HG03460 (cell line): ENCODE results near the gene MCCD1.
"Not testable (repeated sequence)": the region's sequence is repeated elsewhere in the genome, so short reads cannot be mapped to it uniquely, and the experiment has no call there.

Source experiments
- ATAC-seq: cut with Tn5 transposase; IDR thresholded peaks from one replicate; pipeline ENCODE4 v1.9.1; 2021; ENCODE audit not compliant: unreplicated experiment

The MCCD1 gene

DNA sequence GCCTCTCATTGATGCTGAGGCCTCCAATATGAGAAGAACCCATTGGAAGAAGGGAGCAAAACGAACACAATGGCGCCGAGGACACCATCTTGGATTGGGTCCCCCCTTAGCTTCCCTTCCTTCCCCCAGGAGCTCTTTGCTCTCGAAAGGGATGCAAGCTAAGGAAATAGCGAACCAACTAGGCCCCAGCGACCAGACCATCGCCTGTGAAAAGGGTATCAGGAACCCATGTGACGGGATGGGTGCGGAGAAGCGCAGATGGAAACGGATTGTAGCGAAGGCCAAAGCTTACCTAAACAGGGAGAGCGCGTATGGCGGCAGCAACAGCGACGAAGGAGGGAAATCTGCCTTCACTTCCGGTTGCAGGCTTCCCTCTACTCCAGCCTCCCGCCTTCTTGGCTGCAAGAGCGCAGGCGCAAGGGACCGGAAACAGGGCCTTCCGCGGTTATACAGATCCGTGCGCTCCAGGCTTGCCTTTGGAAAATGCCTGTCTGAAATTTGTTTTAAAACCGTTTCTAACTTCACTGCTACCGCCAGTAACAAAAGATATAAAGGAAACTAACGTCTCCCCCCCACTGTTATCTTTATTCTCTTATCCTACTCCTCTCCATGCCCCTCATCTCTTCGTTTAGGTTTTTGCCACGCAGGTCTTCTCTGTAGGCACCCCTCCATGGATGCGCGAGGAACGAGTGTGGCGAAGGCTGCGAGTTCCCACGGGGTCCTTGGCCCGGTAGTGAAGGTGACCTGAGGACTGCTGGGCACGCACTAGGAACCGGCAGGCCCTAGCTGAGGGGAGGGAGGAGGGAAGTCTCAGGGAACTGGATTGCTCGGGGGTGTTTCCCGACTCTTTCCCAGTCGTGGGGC, 13.1 kb downstream of the MCCD1 start, which contains the start of gene DDX39B:
DDX39B (minus strand) TSS at position 346 of the 864 bp plus-strand sequence. CDS start 1,471 bp downstream, outside the sequence.
- ATAC-seq = peak; percentile 63

- ATAC-seq = no peak
Observed at GRCh38 chr6:31543639-31544038, 14.9 kb downstream of the MCCD1 start.

GRCh38 chr6:31544676-31545075, 15.9 kb downstream of the MCCD1 start:
- no peak for ATAC-seq

GRCh38 chr6:31545291-31545690, 16.5 kb downstream of the MCCD1 start:
- no peak for ATAC-seq

DNA sequence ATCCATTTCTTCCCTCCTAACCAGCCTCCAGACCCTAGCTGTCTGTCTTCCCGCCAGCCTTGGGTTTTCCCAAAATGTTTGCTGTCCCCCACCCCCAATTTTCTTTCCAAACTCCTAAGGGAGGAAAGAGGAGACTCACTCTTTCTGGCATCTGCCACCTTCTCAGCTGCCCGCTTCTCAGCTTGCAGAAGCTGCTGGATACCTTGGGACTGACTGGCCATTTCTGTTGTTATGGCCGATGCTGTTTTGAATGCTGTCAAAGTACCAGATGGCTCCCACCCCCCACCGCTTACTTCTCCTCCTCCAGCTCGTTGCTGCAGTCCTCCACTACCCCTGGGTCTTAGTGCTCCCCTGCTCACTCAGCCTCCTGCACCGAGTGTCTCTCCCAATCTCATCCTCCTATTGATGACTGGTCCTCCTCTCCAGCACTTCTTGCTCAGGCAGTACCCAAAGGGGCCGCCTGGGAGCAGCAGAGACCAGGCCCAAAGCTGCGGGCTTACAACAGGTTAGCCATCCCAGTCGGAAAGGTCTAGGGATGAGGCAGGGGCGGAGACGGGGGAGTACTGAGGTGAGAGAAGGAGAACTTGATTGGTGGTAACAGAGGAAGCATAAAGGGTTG, 17.7 kb downstream of the MCCD1 start, which contains the start of gene ATP6V1G2:
ATP6V1G2 (minus strand) TSS at position 270 of the 619 bp plus-strand sequence; CDS start at position 221, 49 bp downstream.
- peak; percentile 46 for ATAC-seq

DNA sequence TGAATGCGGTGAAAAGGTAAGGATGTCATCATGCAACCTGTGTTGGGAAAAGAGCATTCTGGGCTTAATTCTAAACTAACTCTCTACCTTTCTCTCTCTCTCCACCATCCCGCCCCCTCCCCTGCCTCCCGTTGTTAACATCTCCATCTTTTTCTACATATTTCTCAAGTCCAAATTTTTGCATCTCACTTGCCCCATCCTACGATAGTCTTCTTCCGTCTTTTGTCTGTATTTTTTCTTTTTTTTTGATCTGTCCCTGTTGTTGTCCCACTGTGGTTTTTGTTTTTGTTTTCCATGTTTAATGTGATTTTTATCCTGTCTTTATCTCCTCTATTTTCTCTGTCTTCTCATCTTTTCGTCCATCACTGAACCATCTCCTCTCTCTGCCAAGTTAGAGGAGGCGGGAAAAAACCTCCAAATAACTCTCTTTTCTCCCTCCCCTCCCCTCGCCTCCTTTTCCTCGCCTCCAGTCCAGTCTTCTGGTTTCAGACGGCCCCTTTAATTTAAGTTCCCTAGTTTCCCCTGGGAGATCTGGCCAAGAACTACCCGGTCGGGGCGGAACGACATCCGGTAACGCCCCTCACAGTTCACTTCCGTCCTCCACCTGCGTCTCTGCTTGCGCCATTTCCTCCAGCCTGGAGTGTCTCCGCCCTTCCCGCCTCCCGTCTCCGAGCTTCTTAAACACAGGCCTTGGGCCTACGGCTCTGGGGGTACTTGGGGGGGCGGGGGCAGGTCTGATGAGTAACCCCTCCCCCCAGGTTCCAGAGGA, 18.4 kb downstream of the MCCD1 start, which contains the start of gene NFKBIL1:
NFKBIL1 (plus strand) TSS at position 651 of the 769 bp plus-strand sequence; CDS start at position 738, 87 bp downstream.
- peak; percentile 73 for ATAC-seq

GRCh38 chr6:31547727-31548543, 19.2 kb downstream of the MCCD1 start:
- no peak for ATAC-seq

DNA sequence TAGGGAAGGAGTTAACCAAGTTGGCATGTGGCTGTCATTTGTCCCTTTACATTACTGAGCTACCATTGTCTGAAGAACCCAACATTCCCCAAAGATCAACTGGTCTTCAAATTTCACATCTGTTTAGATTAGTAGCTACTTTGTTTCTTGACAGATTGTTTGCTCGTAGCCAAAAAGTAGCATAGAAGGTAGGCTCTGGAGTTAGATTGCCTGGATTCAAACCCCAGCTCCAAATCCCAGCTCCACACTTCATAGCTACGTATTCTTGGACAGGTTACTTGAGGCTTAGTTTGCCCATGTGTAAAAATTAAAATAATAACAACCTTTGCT, 19.7 kb downstream of the MCCD1 start:
- ATAC-seq = no peak

- ATAC-seq = not testable (repeated sequence)
Observed at GRCh38 chr6:31551371-31551770, 22.6 kb downstream of the MCCD1 start.

- ATAC-seq = no peak
Observed at GRCh38 chr6:31556307-31556706, 27.5 kb downstream of the MCCD1 start.

- ATAC-seq = no peak
Observed at GRCh38 chr6:31557443-31558317, 28.9 kb downstream of the MCCD1 start.

- no peak for ATAC-seq
Observed at GRCh38 chr6:31558318-31558625, 29.5 kb downstream of the MCCD1 start.

DNA sequence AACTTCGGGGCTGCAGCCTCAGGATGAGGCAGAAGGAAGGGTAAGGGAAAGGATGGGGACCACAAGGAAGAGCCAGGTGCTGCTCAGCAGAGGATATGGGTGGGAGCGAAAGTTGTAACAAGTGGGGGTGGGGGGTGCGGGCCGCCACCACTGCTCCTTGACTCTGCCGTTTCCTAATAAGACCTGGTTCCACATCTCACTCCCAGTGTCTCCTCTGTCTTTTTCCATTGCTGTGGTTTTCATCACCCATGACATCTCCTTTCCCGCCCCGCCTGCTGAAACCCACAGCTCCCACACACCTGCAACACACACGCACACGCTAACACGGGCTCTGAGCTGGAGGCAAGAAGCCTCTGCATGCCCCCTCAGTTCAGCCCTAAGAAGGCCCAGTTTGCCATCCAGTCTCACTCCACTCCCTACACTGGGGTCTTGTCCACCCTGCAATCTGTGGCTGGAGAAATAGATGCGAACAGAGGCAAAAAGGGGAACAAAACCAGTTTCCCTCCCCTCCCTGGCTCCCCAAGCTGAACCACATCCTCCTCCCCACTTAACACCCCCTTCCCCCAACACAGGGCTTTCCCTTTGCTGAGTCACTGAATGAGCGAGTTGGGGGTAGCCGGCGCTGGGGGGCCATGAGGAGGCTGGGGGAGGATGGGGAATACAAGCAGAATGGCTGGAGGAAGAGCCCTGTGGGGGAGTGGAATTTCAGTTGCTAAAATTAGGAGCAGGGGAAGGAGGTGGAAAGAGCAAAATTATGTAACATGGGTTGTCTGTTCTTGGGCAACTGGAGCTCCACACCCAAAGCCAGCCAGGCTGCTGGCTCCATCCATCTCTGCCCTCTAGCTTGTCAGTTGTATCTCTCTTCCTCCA, 30.1 kb downstream of the MCCD1 start:
- ATAC-seq = no peak

GRCh38 chr6:31559606-31559957, 30.8 kb downstream of the MCCD1 start:
- no peak for ATAC-seq

DNA sequence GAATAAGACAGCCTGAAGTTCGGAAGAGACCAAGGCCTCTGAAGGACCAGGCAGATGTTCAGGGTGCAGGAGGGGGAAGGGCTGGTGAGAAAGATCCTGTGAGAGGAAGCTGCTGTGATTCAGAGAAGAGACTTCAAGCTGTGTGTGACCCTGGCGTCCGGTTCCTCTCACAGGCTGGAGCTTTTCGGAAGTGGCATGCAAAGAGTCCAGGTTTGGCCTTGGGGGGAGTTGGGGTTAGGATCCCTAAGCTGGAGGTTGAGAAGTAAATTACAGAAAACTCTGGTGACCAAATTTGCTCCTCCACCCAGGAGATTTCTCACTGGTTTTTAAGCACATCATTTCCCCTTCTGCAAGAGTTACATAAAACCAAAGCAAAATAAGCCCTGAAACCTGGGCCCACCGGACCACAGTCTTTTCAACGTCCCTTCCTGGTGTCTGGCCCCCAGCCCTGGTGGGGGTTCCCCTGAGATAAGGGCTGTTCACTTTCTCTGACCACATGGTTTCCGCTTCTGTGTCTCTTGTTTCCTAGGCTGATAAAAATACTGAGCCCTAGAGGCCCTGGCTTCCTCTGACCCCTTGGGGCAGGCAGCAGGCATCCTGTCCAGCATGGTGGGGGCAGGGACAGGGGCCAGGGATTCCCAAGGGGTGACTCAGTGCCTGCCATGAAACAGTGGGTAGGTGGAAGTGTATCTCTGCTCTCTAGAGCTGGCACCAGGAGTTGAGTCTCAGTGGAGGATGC, 31.4 kb downstream of the MCCD1 start:
- peak; percentile 70 for ATAC-seq

DNA sequence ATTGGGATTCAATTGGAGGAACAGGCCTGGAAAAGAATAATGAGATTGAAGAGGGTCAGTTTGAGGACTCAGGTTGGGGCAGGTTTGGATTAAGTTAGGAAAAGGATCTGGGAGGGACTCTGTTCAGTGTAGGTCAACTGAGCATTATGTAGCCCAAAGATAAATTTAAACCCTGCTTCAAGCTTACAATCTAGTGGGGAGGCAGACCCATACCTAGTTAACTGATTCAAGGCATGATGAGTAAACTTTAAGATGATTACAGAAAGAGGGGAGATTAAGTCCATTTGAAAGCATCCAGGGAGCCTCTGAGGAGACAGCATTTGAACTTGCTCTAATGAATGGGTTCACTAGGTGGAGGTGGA, 31.9 kb downstream of the MCCD1 start:
- ATAC-seq = no peak

- no peak for ATAC-seq
Observed at GRCh38 chr6:31567531-31568370, 39.0 kb downstream of the MCCD1 start.
